Sciatic nerve (tissue), 2 donors: ENCODE measurements around the gene FILIP1. TPM values are rescaled to one million over a fixed set of nuclear protein-coding genes. Genes with fewer than 3 reads are reported as not detected.
"Not testable (repeated sequence)": the region's sequence is repeated elsewhere in the genome, so short reads cannot be mapped to it uniquely, and the experiment has no call there.

Experiments used
- ATAC-seq: fragments of 200-7000 bp; cut with Tn5 transposase; one replicate; pipeline ENCODE4 v1.9.1; 2020; ENCODE audit warnings: mild to moderate bottlenecking, moderate library complexity
- DNase-seq: peaks from one replicate; pipeline ENCODE4 v3.0.0-alpha.2; 2020; ENCODE audit warnings: low spot score
- intact Hi-C: fragments of 100-400 bp; cut with DNase I; formaldehyde crosslinking; loops from one replicate; pipeline ENCODE4 v1.14.2; 2022
- total RNA-seq: library from RNA; stranded (reverse); fragmentation: NEBNext Ultra II Directional; extraction: Animal tissue kit (Norgen Biotek cat#: 25700); gene quantifications from one replicate; pipeline ENCODE4 v1.2.1, GENCODE V29; 2021
- donor health status: DM: no; HTN: no; CAD: no.
- donor health status: DM: no; HTN: no; CAD: no.

FILIP1 gene
- total RNA-seq, 1 donor from 2014 or later: 40.2 TPM

DNA sequence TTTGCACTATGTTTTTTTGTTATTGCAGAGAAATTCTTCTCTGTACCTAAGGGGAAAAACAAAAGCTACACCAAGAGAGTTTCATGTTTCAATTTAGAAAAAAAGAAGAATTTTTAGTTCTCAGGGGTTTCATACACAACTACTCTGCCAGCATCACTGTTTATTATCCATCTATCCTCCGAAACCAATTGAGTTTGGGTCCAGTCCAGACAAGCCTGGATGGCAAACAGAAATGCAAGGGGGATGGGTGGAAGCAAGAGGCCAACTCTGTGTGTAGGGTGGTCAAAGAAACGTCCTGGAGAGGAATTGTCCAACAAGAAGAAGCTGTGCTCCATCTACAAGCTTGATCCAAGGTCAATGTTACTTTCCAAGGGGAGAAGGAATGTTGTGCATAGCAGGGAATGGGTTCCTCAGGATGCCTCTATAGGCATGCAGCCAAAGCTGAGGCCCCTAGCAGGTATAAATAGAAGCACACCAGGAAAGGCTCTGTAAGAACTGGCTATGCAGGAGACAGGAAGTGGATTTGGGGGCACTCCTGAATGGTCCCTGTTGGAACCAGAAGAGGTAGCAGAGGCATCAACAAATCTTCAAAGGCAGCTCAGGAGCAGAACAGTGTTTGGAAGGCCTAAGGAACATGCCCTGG lies 64.4 kb downstream of the FILIP1 start:
- intact Hi-C loops: no loop called here
- DNase-seq: no peak
- no peak for ATAC-seq

DNA sequence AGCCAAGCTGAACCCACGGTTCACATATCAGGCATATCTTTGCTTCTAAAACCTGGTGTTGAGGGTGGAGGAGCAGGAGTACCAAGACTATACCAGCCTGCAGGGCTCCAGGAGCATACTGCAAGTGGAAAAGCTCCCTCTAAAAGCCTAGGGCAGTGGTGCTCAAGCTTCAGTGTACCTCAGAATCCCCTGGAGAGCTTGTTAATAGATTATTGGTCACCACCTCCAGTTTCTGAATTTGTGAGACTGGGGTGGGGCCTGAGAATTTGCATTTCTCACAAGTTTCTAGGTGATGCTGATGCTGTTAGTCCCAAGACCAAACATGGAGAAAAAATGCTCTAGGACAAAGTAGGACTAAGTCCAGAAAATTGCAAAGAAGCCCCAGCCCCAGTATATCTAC lies 65.4 kb downstream of the FILIP1 start:
- intact Hi-C loops: no loop called here
- ATAC-seq: no peak
- no peak for DNase-seq

DNA sequence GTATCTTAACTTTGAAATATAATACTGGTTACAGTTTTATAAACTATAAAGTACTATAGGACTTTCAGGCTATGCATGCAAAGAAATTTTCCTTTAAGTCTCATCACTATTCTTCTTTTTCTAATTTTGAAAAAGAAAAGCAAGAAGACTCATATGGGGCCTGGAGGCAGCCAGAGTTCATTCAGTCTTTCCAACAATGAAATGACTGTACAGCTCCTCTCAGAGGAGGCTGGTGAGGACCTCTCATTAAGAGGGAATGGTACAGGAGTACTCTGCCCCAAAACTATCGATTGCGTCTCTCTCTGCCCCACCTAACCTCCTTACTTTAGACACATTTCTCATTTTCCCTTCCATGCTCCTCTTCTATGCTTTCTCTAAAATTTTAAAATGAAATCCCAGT lies 66.3 kb downstream of the FILIP1 start:
- intact Hi-C loops: no loop called here
- no peak for DNase-seq
- no peak for ATAC-seq

DNA sequence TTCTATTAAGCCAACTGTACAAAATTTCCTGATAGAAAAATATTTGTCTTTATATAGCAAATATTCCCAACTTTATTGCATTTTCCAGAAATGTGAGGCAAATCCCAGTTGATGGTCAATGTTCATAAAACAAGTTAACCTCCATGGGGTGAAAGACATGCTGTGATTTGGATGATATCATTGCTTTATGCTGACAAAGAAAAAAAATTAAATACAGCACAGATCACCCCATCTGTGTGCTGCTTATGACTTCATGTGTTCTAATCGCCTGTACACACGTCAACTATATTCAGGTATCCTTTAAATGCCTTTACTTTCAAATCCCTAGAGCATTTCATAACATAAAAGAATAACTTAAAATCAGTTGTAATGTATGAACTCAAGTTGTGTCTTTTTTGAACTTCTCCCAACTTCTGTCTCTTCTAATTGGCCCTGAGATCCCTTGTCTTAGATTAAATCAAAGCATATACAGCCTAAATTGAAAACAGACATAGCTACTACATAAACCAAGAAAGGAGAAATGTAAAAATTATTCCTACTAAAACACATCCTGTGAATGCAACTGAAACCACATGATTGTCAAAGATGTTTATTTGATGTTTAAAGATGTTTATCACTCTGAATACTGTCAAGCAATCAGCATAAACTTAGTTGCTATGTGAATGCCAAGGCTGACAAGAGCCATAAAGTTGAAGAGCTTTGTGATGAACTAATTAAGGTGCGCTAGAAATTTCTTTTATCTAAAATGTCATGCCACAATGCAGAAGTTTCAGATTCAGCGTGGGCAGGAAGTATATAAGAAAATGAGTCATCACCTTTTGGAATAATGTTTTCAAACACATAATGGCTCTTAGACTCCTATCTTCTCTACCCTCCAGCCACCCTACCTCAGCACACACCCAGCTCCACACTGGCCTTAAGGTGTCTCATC lies 68.7 kb downstream of the FILIP1 start:
- ATAC-seq (no peak), DNase-seq (no peak)
- intact Hi-C loops: no loop called here

DNA sequence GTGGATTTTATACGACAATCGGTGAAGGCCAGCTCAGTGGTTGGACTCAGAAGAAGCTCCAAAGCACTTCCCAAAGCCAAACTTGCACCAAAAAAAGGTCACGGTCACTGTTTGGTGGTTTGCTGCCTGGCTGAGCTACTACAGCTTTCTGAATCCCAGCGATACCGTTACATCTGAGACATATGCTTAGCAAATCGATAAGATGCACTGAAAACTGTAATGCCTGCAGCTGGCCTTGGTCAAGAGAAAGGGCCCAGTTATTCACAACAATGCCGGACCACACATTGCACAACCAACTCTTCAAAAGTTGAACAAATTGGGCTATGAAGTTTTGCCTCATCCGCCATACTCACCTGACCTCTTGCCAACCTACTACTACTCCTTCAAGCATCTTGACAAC lies 70.2 kb downstream of the FILIP1 start:
- ATAC-seq (no peak), DNase-seq (no peak)
- intact Hi-C loops: no loop called here

DNA sequence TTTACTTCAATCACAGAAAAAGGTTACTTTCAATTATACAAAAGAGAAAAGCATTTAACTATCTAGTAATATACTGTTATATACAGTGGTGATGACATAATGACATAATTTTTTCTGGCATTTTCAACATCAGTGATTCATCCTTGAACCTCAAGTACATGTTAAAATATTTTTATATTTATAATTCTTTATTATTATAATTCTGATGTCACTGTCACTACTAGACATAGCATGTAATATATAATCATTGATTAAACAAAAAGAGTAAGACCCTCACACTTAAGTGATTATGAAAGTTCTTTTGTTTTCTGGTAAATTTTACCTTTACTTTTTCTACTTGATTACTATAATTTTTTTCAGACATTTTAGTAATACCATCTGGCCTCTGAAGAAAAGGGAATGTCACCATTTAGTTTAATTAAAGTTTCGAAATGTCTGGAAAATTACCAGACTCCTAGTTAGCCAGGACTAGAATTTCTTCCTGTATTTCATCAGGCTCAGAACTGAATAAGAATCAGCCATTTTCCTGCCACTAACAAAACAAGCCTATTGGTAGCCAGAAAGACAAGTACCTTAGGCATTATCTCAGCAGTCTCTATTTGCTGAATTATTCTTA lies 71.5 kb downstream of the FILIP1 start:
- ATAC-seq: no peak
- intact Hi-C loops: no loop called here

DNA sequence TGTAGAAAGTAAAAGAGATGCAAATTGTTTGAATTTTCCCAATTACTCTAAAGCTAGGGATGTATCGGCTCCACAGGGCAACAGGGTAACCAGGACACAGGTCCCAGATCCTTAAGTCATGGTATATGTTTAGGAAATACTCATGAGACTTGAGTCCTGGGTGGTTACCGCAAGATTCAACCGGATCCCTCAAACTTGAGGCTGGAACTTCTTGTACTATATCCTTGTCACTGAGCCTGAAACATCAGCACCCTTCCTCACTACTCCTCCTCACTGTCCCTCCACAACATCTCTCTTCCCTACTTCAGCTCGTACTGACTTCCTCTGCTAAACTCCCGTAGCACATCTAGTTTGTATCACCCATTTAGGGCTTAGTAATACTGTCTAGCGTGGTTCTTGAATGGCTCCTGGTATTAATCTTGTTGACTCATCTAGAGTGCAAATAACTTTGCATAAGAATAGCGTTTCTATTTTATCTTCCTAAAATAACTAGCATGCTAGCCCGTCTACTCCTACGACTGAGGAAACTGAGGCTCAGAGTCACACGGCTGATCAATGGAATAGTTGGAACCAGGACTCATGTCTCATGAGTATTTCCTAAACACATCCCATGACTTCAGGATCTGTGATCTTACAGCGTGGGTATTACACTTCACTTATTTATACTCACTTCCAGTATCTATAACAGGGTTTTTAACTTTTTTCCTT lies 72.1 kb downstream of the FILIP1 start:
- DNase-seq (no peak), ATAC-seq (no peak)

More for the DNA sequence above, 71.5 kb downstream of the FILIP1 start:
- no peak for DNase-seq

DNA sequence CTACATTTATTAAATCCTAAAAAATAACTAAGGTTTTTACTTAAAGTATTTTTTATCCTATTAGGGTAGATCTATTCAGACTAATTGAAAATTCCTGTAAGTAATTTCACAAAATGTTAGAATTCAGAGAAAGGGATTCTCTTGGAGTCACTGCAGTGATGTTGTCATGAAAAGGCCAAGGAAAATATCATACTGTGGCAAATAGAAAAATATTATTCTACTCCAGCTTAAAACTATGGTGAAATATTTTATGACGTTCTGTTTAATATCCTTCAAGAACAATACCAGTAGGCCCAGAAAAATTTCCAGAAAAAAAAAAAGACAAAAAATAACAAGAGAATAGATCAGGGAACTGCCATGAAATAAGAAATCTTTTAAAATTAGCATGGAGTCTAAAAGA lies 73.6 kb downstream of the FILIP1 start:
- intact Hi-C loops: no loop called here

More for the DNA sequence above, 72.1 kb downstream of the FILIP1 start:
- intact Hi-C loops: no loop called here

DNA sequence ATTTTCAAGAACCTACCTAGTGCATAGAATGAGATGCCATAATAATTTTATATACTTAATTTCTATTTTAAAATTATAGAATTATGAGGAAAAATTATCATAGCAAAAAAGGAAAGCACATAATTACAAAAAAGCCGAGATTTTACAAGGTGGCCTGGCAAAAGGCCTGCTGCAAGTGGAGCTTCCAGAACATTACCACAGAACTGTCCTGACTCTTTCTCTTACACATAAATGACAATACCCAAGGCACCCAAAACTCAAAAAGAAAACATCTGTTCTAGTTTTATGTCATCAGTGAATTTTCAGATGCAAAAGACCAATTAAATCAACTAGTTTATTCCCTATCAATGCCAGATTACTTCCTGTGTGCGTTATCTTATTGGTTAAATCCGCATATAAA lies 74.2 kb downstream of the FILIP1 start:
- DNase-seq (no peak), ATAC-seq (no peak)
- intact Hi-C loops: no loop called here

More for the DNA sequence above, 73.6 kb downstream of the FILIP1 start:
- DNase-seq (no peak), ATAC-seq (peak; percentile 70)

DNA sequence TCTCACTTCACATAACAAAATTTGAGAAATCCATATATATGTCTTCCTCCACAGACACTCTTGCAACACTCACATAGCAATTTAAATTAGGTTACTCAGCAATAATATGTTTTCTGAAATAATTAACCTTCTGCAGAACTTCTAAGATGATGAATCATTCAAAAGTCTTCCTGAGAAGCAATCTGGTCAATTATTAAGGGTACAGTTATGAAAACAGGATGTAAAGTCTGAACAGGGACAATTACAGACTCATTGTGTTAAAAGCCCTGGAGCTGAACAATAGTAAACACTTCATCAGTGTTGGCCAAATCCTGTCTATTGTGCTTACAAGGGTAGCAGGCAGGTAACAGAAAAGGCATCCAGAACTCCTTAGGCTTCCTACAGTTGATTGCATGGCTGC lies 75.4 kb downstream of the FILIP1 start:
- intact Hi-C loops: no loop called here
- DNase-seq: no peak
- ATAC-seq: no peak

DNA sequence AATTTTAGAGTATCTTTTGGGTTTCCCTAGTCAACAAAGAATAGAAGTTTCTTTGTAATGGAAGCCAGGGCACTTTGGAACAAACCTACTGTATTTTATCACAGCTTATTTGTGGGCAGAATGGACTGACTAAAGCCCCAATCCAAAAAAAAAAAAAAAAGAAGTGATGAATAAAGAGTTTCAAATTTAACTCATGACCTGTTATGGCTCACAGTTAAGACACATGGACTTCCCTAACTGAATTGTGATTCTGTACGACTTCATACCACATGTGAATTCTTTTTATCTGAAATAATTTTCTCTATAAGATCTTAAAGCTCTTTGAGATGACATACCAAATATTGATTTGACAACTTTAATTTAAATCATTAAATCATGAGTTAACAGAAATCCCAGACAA lies 77.2 kb downstream of the FILIP1 start:
- ATAC-seq (no peak), DNase-seq (no peak)
- intact Hi-C loops: no loop called here

DNA sequence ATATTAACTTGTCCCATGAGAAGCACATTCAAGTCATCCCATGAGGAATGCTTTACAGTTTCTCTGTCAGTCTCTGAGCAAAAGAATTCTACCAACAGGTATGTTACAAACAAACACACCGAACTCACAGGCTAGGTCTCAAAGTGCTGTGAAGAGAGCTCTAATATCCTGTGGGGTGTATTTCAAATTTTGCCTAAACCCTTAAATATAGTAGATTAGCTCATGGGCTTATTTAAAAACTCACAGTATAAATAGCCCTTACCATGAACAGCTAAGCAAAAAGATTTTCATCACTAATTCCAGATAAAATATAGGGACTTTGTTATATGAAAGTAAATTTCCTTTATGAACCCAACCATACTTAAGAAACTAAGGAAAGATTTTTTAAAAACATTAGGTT lies 77.8 kb downstream of the FILIP1 start:
- no peak for DNase-seq
- no peak for ATAC-seq
- intact Hi-C loops: no loop called here

DNA sequence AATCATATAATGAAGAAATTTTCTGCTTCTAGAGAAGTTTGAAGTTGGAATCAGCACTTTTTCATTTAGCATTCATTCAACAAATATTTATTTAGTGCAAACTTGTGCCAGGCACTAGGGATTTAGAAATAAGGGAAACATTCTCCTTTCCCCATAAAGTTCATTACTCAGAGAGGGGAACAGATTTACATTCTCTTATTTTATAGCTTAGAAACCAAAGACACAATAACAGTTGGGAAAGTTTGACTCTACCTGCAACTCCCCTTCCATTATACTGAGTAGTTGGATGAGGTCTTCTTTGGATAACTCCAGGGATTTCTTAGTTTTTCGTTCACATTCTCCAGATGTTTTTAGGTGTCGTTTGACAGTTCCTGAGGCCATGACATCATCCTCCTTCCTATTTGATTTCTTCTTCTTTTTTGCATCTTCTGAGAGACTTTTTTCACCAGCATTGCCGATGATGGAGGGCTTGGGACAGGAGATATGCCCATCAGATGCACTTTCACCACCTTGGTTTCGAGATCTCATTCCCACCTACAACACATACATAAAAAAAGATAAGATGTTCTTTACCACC lies 79.1 kb downstream of the FILIP1 start:
- no peak for ATAC-seq
- intact Hi-C loops: no loop called here
- no peak for DNase-seq

DNA sequence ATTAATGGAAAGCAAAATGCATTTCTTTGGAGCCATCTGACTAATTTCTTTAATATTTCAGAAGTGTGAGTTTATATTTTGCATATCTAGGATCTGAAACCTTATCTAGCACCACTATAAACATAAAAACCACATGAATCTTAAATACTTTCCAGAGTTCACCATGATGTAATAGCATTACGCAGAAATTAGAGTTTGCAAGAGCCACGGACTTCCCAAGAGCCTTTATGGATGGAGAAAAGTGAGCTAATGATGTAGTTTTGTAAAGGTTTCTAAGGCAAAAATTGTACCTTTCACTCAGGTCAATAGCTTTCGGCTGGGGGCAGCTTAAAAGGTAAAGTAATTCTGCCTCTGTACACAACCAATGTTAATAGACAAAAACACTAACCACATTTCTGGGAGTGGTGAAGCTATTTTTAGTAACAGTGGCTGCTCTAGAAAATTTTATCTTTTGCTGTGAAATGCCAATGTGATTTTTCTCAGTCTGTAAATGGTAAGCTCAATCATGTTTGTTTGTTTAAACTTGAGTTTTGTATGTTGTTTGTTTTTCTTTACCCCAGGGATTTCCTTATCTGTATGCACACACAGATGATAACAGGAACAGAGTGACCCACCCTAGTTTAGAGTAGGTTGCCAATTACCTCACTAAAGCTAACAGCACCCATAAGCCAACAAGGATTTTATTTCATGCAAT lies 80.5 kb downstream of the FILIP1 start:
- ATAC-seq: no peak
- no peak for DNase-seq
- intact Hi-C loops: no loop called here

DNA sequence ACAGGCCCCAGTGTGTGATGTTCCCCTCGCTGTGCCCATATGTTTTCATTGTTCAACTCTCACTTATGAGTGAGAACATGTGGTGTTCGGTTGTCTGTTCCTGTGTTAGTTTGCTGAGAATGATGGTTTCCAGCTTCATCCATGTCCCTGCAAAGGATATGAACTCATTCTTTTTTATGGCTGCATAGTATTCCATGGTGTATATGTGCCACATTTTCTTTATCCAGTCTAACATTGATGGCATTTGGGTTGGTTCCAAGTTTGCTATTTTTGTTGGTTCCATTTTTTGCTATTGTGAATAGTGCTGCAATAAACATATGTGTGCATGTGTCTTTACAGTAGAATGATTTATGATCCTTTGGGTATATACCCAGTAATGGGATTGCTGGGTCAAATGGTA lies 83.0 kb downstream of the FILIP1 start:
- DNase-seq, intact Hi-C loops, ATAC-seq: not testable (repeated sequence)

DNA sequence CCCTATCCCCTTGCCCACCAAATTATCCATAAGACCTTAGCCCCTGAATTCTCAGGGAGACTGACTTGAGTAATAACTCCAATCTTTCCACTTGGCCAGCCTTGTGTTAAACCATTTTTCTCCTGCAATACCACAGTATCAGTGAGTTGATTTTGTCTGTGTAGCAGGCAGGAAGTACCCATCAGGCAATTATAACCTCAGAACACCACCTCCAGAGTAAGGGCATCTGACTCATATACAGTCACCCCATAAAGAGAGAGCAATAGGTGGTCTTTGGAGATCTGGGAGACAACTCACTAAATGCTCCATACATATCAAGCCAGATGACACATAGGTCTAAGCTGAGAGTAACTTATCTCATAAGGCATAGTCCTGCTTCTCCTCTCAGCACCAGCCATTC lies 83.7 kb downstream of the FILIP1 start:
- ATAC-seq (no peak), DNase-seq (no peak)
- intact Hi-C loops: no loop called here

DNA sequence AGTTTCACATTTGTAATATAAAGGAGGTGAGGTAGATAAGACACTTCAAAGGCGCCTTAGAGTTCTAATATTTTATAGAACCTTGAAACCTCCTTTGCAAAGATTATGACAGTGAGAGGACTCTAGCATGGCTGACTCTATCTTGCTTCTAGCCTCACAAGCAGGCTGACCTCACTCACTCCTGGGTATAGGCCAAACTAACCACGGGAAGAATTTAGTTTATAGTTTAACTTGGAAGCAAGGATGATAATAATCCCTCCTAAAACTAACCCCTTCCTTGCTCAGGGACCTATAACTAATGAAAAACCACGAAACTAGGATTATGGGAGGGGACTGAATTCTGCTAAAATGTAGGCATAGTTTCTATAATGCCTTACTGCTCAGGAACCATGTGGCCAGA lies 84.3 kb downstream of the FILIP1 start:
- ATAC-seq: no peak
- intact Hi-C loops: no loop called here
- no peak for DNase-seq

DNA sequence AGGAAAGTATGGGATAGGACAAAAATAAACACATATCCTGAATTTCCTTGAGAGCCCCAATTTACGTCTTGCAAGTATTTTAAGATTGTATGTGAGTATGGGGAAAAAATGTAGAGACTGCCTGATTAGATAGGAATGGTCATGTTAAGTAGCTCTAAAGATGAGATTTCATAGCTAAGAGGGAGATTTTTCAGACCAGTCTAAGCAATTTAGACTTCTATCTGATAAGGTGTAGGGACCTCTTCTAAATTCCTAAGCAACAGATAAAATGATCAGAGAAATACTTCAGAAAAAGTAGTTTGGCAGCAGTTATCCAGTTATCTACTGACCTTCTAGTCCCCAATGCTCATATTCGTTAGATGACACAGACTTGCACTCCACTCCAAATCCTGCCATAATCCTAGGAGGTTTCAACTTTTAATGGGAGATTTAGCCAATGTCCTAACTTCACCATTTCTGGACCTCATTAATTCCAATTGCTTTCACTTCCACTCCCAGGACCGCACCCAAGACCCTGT lies 90.0 kb downstream of the FILIP1 start:
- ATAC-seq: no peak
- intact Hi-C loops: no loop called here

More for the DNA sequence above, 90.0 kb downstream of the FILIP1 start:
- DNase-seq: no peak
